ENCODE results near the gene ACTBL2. TPM values are rescaled to one million over a fixed set of nuclear protein-coding genes. Genes with fewer than 3 reads are reported as not detected.

ACTBL2 gene
- total and polyA plus RNA-seq, 5 donors, result not detected

- Histone ChIP-seq H3K27ac (ENCODE audit: low read length) (no peak overlapping the region), H3K27me3 (ENCODE audit: control insufficient read depth, insufficient read depth) (no peaks in the 10 kb centered on the region), H3K4me1 (ENCODE audit: control insufficient read depth, insufficient read depth, low read length) (no peaks in the 10 kb centered on the region), H3K4me3 (ENCODE audit: low read length) (no peak overlapping the region), H3K9me3 (ENCODE audit: control insufficient read depth, low read length) (no peaks in the 10 kb centered on the region)
- 26% methylated on average over 2 of the region's 2 CpGs for WGBS
- peak in 1 of 3 donors; percentile 70 for DNase-seq
- intact Hi-C loops (cut with DNase I), result no loop called here
- peak; percentile 35 to 42 for ATAC-seq
These were observed 48.4 kb downstream of the ACTBL2 start for GRCh38 chr5:57434227-57434640.

- ATAC-seq (no peak), DNase-seq (no peak)
- no peak overlapping the region for H3K4me3 ChIP-seq (ENCODE audit: low read length)
- no peaks in the 10 kb centered on the region for H3K27me3 ChIP-seq (ENCODE audit: control insufficient read depth, insufficient read depth)
- no peak overlapping the region for H3K27ac ChIP-seq (ENCODE audit: low read length)
- intact Hi-C loops (cut with DNase I), result no loop called here
- no peaks in the 10 kb centered on the region for H3K4me1 ChIP-seq (ENCODE audit: control insufficient read depth, insufficient read depth, low read length)
- 96% methylated on average over 2 of the region's 2 CpGs for WGBS
- H3K9me3 ChIP-seq (ENCODE audit: control insufficient read depth, low read length), result no peaks in the 10 kb centered on the region
These were observed 49.7 kb downstream of the ACTBL2 start for GRCh38 chr5:57432876-57433275.

- no peak overlapping the region for H3K27ac ChIP-seq (ENCODE audit: low read length)
- H3K27me3 ChIP-seq (ENCODE audit: control insufficient read depth, insufficient read depth), result no peaks in the 10 kb centered on the region
- H3K4me1 ChIP-seq (ENCODE audit: control insufficient read depth, insufficient read depth, low read length), result no peaks in the 10 kb centered on the region
- H3K9me3 ChIP-seq (ENCODE audit: control insufficient read depth, low read length), result no peaks in the 10 kb centered on the region
- 77% methylated on average over 6 of the region's 6 CpGs for WGBS
- DNase-seq (no peak), ATAC-seq (no peak)
- H3K4me3 ChIP-seq (ENCODE audit: low read length), result no peak overlapping the region
- intact Hi-C loops (cut with DNase I), result no loop called here
These were observed 50.9 kb downstream of the ACTBL2 start for GRCh38 chr5:57431759-57432158.

All from right cardiac atrium (tissue), 5 donors.